Measurements from ENCODE around the gene ZNF335. TPM values are rescaled to one million over a fixed set of nuclear protein-coding genes. Genes with fewer than 3 reads are reported as not detected.

Gene ZNF335
- total and polyA plus RNA-seq, 2 of the 8 experiments (the other 6 are each of a cell fraction or from before 2014, with no cell fraction given): 12.4 to 14.6 TPM

- Histone ChIP-seq H2BK15ac (ENCODE audit: low read length) (no peak overlapping the region), H2AFZ (ENCODE audit: low read length) (no peak overlapping the region), H3K4me1 (replicated peaks in 1 of 4; ENCODE audit: control insufficient read depth in 3 of 4, insufficient read depth in 4 of 4, low read length in 3 of 4) (peaks cover 0 to 8% (median 2%) of the 10 kb centered on the region in 4 experiments; a peak in 4 of 7 replicates), H3K9ac (replicated peaks in 1 of 4; ENCODE audit: extremely low read depth in 1 of 4, low read depth in 3 of 4, low read length in 3 of 4) (no peak overlapping the region), H3K18ac (ENCODE audit: extremely low read depth, low read length) (no peak overlapping the region), H3K27ac (ENCODE audit: low read depth, low read length) (peak overlapping the region; percentile 11; the same call in 1 of the 2 replicates), H4K5ac (ENCODE audit: insufficient read length, low read depth, low read length) (peak overlapping the region; percentile 51), H3K56ac (replicated peaks; ENCODE audit: insufficient read length, low read depth, low read length) (no peak overlapping the region), H2BK120ac (replicated peaks; ENCODE audit: low read depth, low read length) (no peak overlapping the region), H4K91ac (replicated peaks; ENCODE audit: insufficient read length, low read length) (peak overlapping the region; percentile 71), H3K14ac (ENCODE audit: insufficient read length) (no peak overlapping the region), H2AK5ac (ENCODE audit: low read depth, low read length) (no peak overlapping the region), H2BK20ac (ENCODE audit: low read length) (no peak overlapping the region), H4K20me1 (replicated peaks in 1 of 2; ENCODE audit: control insufficient read depth in 1 of 2, insufficient read depth in 2 of 2, low read length in 2 of 2) (peaks cover 0 to 2% of the 10 kb centered on the region in 2 experiments), H3K36me3 (ENCODE audit: control insufficient read depth in 2 of 4, insufficient read depth in 4 of 4, low read length in 3 of 4) (peaks cover 3 to 23% (median 16%) of the 10 kb centered on the region in 4 experiments; a peak in 7 of 8 replicates), H3K4ac (replicated peaks; ENCODE audit: insufficient read length, low read depth, low read length) (peak overlapping the region; percentile 61), H3K27me3 (replicated peaks in 1 of 4; ENCODE audit: control insufficient read depth in 3 of 4, extremely low read depth in 1 of 4, insufficient read depth in 3 of 4, low read length in 3 of 4) (no peaks in the 10 kb centered on the region), H3K9me3 (ENCODE audit: insufficient read depth in 2 of 2, low read depth in 1 of 2, low read length in 1 of 2) (no peaks in the 10 kb centered on the region), H3K23ac (ENCODE audit: insufficient read length) (no peak overlapping the region), H2BK12ac (ENCODE audit: low read depth, low read length) (no peak overlapping the region; the same call in none of the 2 replicates), H4K8ac (ENCODE audit: extremely low read depth, insufficient read depth, low read length) (no peak overlapping the region), H3K23me2 (ENCODE audit: low read depth, low read length) (peaks cover 3% of the 10 kb centered on the region; the same call in 1 of the 2 replicates), H2BK5ac (ENCODE audit: low read depth, low read length) (peak overlapping the region; percentile 10; the same call in 1 of the 2 replicates), H3K79me1 (ENCODE audit: low read depth, low read length) (no peaks in the 10 kb centered on the region), H3K79me2 (ENCODE audit: control insufficient read depth in 1 of 2, insufficient read depth in 2 of 2, low read length in 2 of 2) (no peaks in the 10 kb centered on the region), H3K4me2 (ENCODE audit: insufficient read depth in 1 of 2, low read depth in 2 of 2, low read length in 2 of 2) (peak overlapping the region in 1 of 2 experiments; percentile 55; a peak in 1 of 4 replicates), H3K4me3 (ENCODE audit: extremely low read depth in 1 of 4, insufficient read depth in 2 of 4, low read depth in 3 of 4, low read length in 4 of 4) (no peak overlapping the region)
- WGBS, 2 experiments (ENCODE audit: extremely low coverage in 1 of 2, insufficient coverage in 1 of 2, insufficient read length in 1 of 2, insufficient replicate concordance in 2 of 2, low coverage in 1 of 2, low lambda C conversion rate in 2 of 2, missing lambda C conversion rate in 1 of 2): 81% methylated on average over 6 of the region's 6 CpGs; no CpG with 5 or more reads in 1 of the 2 experiments
- POLR2A ChIA-PET (ENCODE audit: partially characterized antibody): interaction anchor here (1.0 to 16.7 kb wide), 18 partner anchors 10 to 147 kb away, joined by 3 to 238 read pairs (median 4); partner anchors contain the start of genes PCIF1, PLTP, SNX21 and ZSWIM1
- FAIRE-seq (no peak), DNase-seq (ENCODE audit: low read depth in 1 of 2, low spot score in 2 of 2) (no peak)
- CTCF ChIA-PET (ENCODE audit: partially characterized antibody): interaction anchor here (0.5 to 5.3 kb wide), 55 partner anchors 9 to 652 kb away, joined by 3 to 80 read pairs (median 4); partner anchors contain the start of genes CTSA, NEURL2, PCIF1 and SNX21
- no peak for TF ChIP-seq KDM1A (IDR thresholded peaks at IDR 0.05; ENCODE audit: borderline replicate concordance, low read length)
- no peak for TF ChIP-seq SUZ12 (IDR thresholded peaks at IDR 0.05; ENCODE audit: low read length)
- no peak for TF ChIP-seq ATF2 (IDR thresholded peaks at IDR 0.05; ENCODE audit: low read length)
- no peak for TF ChIP-seq TAF7 (optimal IDR thresholded peaks at IDR 0.05; ENCODE audit: borderline replicate concordance, low read depth, low read length)
- TF ChIP-seq CTCF (IDR thresholded peaks at IDR 0.05; ENCODE audit: control extremely low read depth in 1 of 3, insufficient read depth in 1 of 3, low read depth in 1 of 3, low read length in 3 of 3): peak in 2 of 3 experiments; percentile 48 to 74; a peak in 2 of 4 replicates
These were observed 2.0 kb downstream of the ZNF335 start for GRCh38 chr20:45969712-45970634.

Data from H1 (cell line).